Muscle of leg (tissue), 11 donors: ENCODE results near the gene NLRC3. TPM values are rescaled to one million over a fixed set of nuclear protein-coding genes. Genes with fewer than 3 reads are reported as not detected.

Experiments used
- DNase-seq: peaks from one replicate; pipeline ENCODE4 v3.0.0; 2013
- H3K27ac ChIP-seq: one replicate; pipeline ENCODE4 v1.5.1; 2013; ENCODE audit warnings: mild to moderate bottlenecking, low read length, control low read depth
- H3K27me3 ChIP-seq: one replicate; pipeline ENCODE4 v1.6.1; 2013; ENCODE audit warnings: low read length; ENCODE audit not compliant: control insufficient read depth, insufficient read depth
- H3K36me3 ChIP-seq: one replicate; pipeline ENCODE4 v1.6.1; 2013; ENCODE audit warnings: low read length; ENCODE audit not compliant: control insufficient read depth, insufficient read depth
- H3K4me1 ChIP-seq: one replicate; pipeline ENCODE4 v1.6.1; 2013; ENCODE audit warnings: low read length; ENCODE audit not compliant: control insufficient read depth, insufficient read depth
- H3K4me3 ChIP-seq: one replicate; pipeline ENCODE4 v1.5.1; 2013; ENCODE audit warnings: low read length, control low read depth
- H3K9me3 ChIP-seq: replicated peaks from 2 replicates; pipeline ENCODE4 v1.6.1; 2013; ENCODE audit warnings: low read depth, low read length; ENCODE audit not compliant: control insufficient read depth
- WGBS: methylation state at CpG from one replicate; pipeline ENCODE4 v1.1.5; 2013; ENCODE audit warnings: missing lambda C conversion rate; ENCODE audit not compliant: insufficient coverage; 5-methylcytosine and 5-hydroxymethylcytosine counted together
- polyA plus RNA-seq, 8 donors: library from polyadenylated mRNA; unstranded; fragments of 120-200 nt; gene quantifications; one replicate each; pipeline versions ENCODE4 v1.2.1 to v1.2.3, GENCODE V29; 2013; ENCODE audit warnings: inconsistent platforms in 1 of 8, low replicate concordance in 1 of 8; ENCODE audit not compliant: insufficient read length in 8 of 8, insufficient read depth in 1 of 8
- total RNA-seq: library from RNA; stranded (reverse); fragments of 120-200 nt; gene quantifications from one replicate; pipeline ENCODE4 v1.2.4, GENCODE V29; 2013

Gene NLRC3
- total and polyA plus RNA-seq, 9 donors, result 0.58 to 1.2 (median 1.00) TPM

GRCh38 chr16:3549906-3550305 is 27.3 kb downstream of the NLRC3 start:
- DNase-seq, result no peak
- no peaks in the 10 kb centered on the region for H3K4me1 ChIP-seq
- WGBS, result no CpG with 5 or more reads among the region's 2 CpGs
- no peak overlapping the region for H3K27ac ChIP-seq
- H3K4me3 ChIP-seq, result no peak overlapping the region
- no peaks in the 10 kb centered on the region for H3K36me3 ChIP-seq
- no peaks in the 10 kb centered on the region for H3K9me3 ChIP-seq
- no peaks in the 10 kb centered on the region for H3K27me3 ChIP-seq

- Histone ChIP-seq H3K4me3 (no peak overlapping the region), H3K9me3 (no peaks in the 10 kb centered on the region), H3K36me3 (no peaks in the 10 kb centered on the region), H3K27ac (no peak overlapping the region), H3K27me3 (no peaks in the 10 kb centered on the region), H3K4me1 (no peaks in the 10 kb centered on the region)
- WGBS, result 81% methylated on average over 9 of the region's 15 CpGs
- no peak for DNase-seq
Observed at GRCh38 chr16:3548859-3549258, 28.3 kb downstream of the NLRC3 start.

- DNase-seq, result no peak
- no peaks in the 10 kb centered on the region for H3K9me3 ChIP-seq
- no peak overlapping the region for H3K4me3 ChIP-seq
- WGBS, result 64% methylated on average over 4 of the region's 10 CpGs
- H3K27me3 ChIP-seq, result peaks cover under 1% of the 10 kb centered on the region
- H3K36me3 ChIP-seq, result no peaks in the 10 kb centered on the region
- H3K4me1 ChIP-seq, result no peaks in the 10 kb centered on the region
- no peak overlapping the region for H3K27ac ChIP-seq
Observed at GRCh38 chr16:3548445-3548844, 28.8 kb downstream of the NLRC3 start.

- Histone ChIP-seq H3K27me3 (peaks cover 3% of the 10 kb centered on the region), H3K27ac (no peak overlapping the region), H3K4me3 (no peak overlapping the region), H3K4me1 (no peaks in the 10 kb centered on the region), H3K36me3 (no peaks in the 10 kb centered on the region), H3K9me3 (no peaks in the 10 kb centered on the region)
- WGBS, result 100% methylated on average over 4 of the region's 15 CpGs
- DNase-seq, result peak; percentile 18
Observed at GRCh38 chr16:3546986-3547682, 30.1 kb downstream of the NLRC3 start.

GRCh38 chr16:3542601-3543373 is 34.4 kb downstream of the NLRC3 start:
- DNase-seq, result no peak
- WGBS, result 54% methylated on average over 4 of the region's 6 CpGs
- Histone ChIP-seq H3K4me1 (no peaks in the 10 kb centered on the region), H3K36me3 (peaks cover 13% of the 10 kb centered on the region), H3K27me3 (peaks cover 3% of the 10 kb centered on the region), H3K27ac (no peak overlapping the region), H3K4me3 (no peak overlapping the region), H3K9me3 (no peaks in the 10 kb centered on the region)

GRCh38 chr16:3541527-3542155 is 35.6 kb downstream of the NLRC3 start:
- Histone ChIP-seq H3K27ac (no peak overlapping the region), H3K36me3 (peaks cover 13% of the 10 kb centered on the region), H3K27me3 (peaks cover 3% of the 10 kb centered on the region), H3K4me1 (peaks cover 3% of the 10 kb centered on the region), H3K9me3 (no peaks in the 10 kb centered on the region), H3K4me3 (no peak overlapping the region)
- no peak for DNase-seq
- WGBS, result 64% methylated on average over 12 of the region's 13 CpGs

- WGBS, result 83% methylated on average over 2 of the region's 4 CpGs
- no peak for DNase-seq
- Histone ChIP-seq H3K27ac (no peak overlapping the region), H3K36me3 (peaks cover 29% of the 10 kb centered on the region), H3K4me3 (no peak overlapping the region), H3K27me3 (no peaks in the 10 kb centered on the region), H3K9me3 (no peaks in the 10 kb centered on the region), H3K4me1 (peaks cover 9% of the 10 kb centered on the region)
Observed at GRCh38 chr16:3538222-3538621, 39.0 kb downstream of the NLRC3 start.

GRCh38 chr16:3536851-3537250 is 40.4 kb downstream of the NLRC3 start:
- DNase-seq, result peak; percentile 49

GRCh38 chr16:3536271-3536731 is 40.9 kb downstream of the NLRC3 start:
- Histone ChIP-seq H3K27me3 (no peaks in the 10 kb centered on the region), H3K9me3 (no peaks in the 10 kb centered on the region), H3K36me3 (peaks cover 39% of the 10 kb centered on the region), H3K4me1 (peaks cover 9% of the 10 kb centered on the region), H3K27ac (peak overlapping the region; percentile 71), H3K4me3 (no peak overlapping the region)
- WGBS, result 43% methylated on average over 1 of the region's 3 CpGs
- DNase-seq, result peak; percentile 92

More at GRCh38 chr16:3536851-3537250, 40.4 kb downstream of the NLRC3 start:
- Histone ChIP-seq H3K4me1 (peaks cover 9% of the 10 kb centered on the region), H3K27me3 (no peaks in the 10 kb centered on the region), H3K27ac (peak overlapping the region; percentile 71), H3K9me3 (no peaks in the 10 kb centered on the region), H3K4me3 (no peak overlapping the region), H3K36me3 (peaks cover 39% of the 10 kb centered on the region)
- no CpG with 5 or more reads among the region's 4 CpGs for WGBS

GRCh38 chr16:3534126-3534525 is 43.1 kb downstream of the NLRC3 start:
- peaks cover 46% of the 10 kb centered on the region for H3K36me3 ChIP-seq

More at GRCh38 chr16:3534126-3534525, 43.1 kb downstream of the NLRC3 start:
- H3K27me3 ChIP-seq, result no peaks in the 10 kb centered on the region
- H3K27ac ChIP-seq, result no peak overlapping the region
- no peaks in the 10 kb centered on the region for H3K9me3 ChIP-seq
- WGBS, result 95% methylated on average over 10 of the region's 10 CpGs
- DNase-seq, result no peak
- peaks cover 9% of the 10 kb centered on the region for H3K4me1 ChIP-seq
- H3K4me3 ChIP-seq, result no peak overlapping the region
